ENCODE results near the gene ITFG2. TPM values are rescaled to one million over a fixed set of nuclear protein-coding genes. Genes with fewer than 3 reads are reported as not detected.

The ITFG2 gene
- total RNA-seq, 2 experiments from 2014 or later: 42.0 to 55.2 TPM

DNA sequence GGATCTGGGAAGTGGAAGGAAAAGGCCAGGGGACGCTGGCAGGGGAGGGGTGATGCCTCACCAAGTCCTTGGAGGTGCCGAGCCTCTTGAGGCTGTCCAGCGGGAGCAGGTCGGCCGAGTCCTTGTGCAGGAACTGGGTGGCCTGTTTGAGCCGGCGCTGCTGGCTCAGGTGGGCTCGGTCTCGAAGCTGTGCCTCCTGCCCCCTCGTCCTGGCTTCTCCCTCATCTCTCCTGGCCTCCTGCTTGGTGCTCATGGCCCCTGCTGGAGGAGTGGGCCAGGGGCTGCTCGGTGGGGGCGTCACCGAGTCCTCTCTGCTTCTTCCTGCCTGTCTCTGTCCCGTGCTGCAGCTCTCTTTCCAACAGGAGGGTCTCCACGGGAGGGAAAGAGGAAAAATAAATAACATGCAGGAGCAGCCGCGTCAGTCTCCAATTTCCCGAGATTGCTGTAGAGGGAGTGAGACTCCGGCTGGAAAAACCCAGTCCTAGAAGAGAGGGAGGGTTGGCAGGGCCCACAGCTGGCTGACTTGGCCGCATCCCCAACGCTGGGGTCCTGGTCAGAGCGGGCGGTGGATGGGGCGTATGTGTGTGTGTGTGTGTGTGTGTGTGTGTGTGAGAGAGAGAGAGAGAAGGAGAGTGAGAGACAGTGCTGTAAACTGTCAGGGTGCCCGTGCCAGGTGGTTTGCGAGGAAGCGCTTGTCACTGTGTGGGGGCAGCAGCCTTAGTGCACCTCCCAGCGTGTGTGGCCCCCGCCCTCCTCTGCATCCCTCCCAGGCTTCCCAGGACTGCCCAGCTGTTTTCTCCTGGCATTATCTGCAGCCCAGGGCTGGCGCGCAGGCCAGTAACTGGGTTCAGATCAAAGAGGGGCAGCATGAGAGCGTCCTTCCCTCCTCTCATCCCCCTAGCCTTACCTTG lies 22.4 kb downstream of the ITFG2 start, which contains the start of gene NRIP2:
NRIP2 (minus strand) TSS at position 455 of the 911 bp plus-strand sequence; CDS start at position 403, 52 bp downstream.
- no TSS peak for BruUV-seq (replicated peaks)

GRCh38 chr12:2835691-2836403 lies 23.4 kb downstream of the ITFG2 start:
- BruUV-seq (replicated peaks): no TSS peak

More for the DNA sequence above, 22.4 kb downstream of the ITFG2 start, which contains the start of gene NRIP2:
- H4K20me1 ChIP-seq (ENCODE audit: insufficient read depth, low read length): no peaks in the 10 kb centered on the region
- H3K79me2 ChIP-seq (ENCODE audit: insufficient read depth, low read depth, low read length): no peaks in the 10 kb centered on the region
- H2AFZ ChIP-seq (ENCODE audit: low read length): no peak within 1 kb of the TSS
- CTCF ChIA-PET (ENCODE audit: unreplicated experiment): interaction anchor here (0.5 kb wide), 1 partner anchor 36 kb away, joined by 3 read pairs; no protein-coding TSS in a partner anchor
- H3K4me3 ChIP-seq (ENCODE audit: low read depth, low read length, poor library complexity, severe bottlenecking): no peak within 1 kb of the TSS
- peaks cover 8% of the 10 kb centered on the region for H3K4me1 ChIP-seq (ENCODE audit: insufficient read depth, low read length, poor library complexity, severe bottlenecking)
- H3K9me2 ChIP-seq (ENCODE audit: insufficient read depth, low read length): no peaks in the 10 kb centered on the region
- H3K9me3 ChIP-seq (ENCODE audit: low read length): no peaks in the 10 kb centered on the region
- no peak for TF ChIP-seq EZH2phosphoT487 (IDR thresholded peaks at IDR 0.05; ENCODE audit: borderline replicate concordance, low read depth, low read length)
- TF ChIP-seq, protein P1, sequence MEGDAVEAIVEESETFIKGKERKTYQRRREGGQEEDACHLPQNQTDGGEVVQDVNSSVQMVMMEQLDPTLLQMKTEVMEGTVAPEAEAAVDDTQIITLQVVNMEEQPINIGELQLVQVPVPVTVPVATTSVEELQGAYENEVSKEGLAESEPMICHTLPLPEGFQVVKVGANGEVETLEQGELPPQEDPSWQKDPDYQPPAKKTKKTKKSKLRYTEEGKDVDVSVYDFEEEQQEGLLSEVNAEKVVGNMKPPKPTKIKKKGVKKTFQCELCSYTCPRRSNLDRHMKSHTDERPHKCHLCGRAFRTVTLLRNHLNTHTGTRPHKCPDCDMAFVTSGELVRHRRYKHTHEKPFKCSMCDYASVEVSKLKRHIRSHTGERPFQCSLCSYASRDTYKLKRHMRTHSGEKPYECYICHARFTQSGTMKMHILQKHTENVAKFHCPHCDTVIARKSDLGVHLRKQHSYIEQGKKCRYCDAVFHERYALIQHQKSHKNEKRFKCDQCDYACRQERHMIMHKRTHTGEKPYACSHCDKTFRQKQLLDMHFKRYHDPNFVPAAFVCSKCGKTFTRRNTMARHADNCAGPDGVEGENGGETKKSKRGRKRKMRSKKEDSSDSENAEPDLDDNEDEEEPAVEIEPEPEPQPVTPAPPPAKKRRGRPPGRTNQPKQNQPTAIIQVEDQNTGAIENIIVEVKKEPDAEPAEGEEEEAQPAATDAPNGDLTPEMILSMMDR (conservative IDR thresholded peaks at IDR 0.05; ENCODE audit: low read length): no peak
- POLR2A ChIA-PET: interaction anchor here (0.5 to 0.6 kb wide), 2 partner anchors 36 to 51 kb away, joined by 3 read pairs; no protein-coding TSS in a partner anchor
- no peak within 1 kb of the TSS for H3K4me2 ChIP-seq (ENCODE audit: low read length)
- intact Hi-C loops (cut with micrococcal nuclease; ENCODE audit: unreplicated experiment): no loop called here
- DNase-seq (ENCODE audit: low spot score): no peak
- H3K36me3 ChIP-seq (ENCODE audit: insufficient read depth, low read length): peaks cover 42% of the 10 kb centered on the region
- H3K27ac ChIP-seq (ENCODE audit: low read depth, low read length, poor library complexity, severe bottlenecking): no peak within 1 kb of the TSS

More at GRCh38 chr12:2835691-2836403, 23.4 kb downstream of the ITFG2 start:
- no peaks in the 10 kb centered on the region for H3K9me2 ChIP-seq (ENCODE audit: insufficient read depth, low read length)
- H3K4me3 ChIP-seq (ENCODE audit: low read depth, low read length, poor library complexity, severe bottlenecking): no peak overlapping the region
- H3K4me2 ChIP-seq (ENCODE audit: low read length): no peak overlapping the region
- H3K79me2 ChIP-seq (ENCODE audit: insufficient read depth, low read depth, low read length): no peaks in the 10 kb centered on the region
- H3K27ac ChIP-seq (ENCODE audit: low read depth, low read length, poor library complexity, severe bottlenecking): no peak overlapping the region
- DNase-seq (ENCODE audit: low spot score): no peak
- TF ChIP-seq, protein P1 (conservative IDR thresholded peaks at IDR 0.05; ENCODE audit: low read length): no peak
- no peak for TF ChIP-seq EZH2phosphoT487 (IDR thresholded peaks at IDR 0.05; ENCODE audit: borderline replicate concordance, low read depth, low read length)
- CTCF ChIA-PET (ENCODE audit: unreplicated experiment): interaction anchor here (0.5 kb wide), 1 partner anchor 37 kb away, joined by 3 read pairs; no protein-coding TSS in a partner anchor
- H4K20me1 ChIP-seq (ENCODE audit: insufficient read depth, low read length): no peaks in the 10 kb centered on the region
- no peak overlapping the region for H2AFZ ChIP-seq (ENCODE audit: low read length)
- intact Hi-C loops (cut with micrococcal nuclease; ENCODE audit: unreplicated experiment): no loop called here
- H3K4me1 ChIP-seq (ENCODE audit: insufficient read depth, low read length, poor library complexity, severe bottlenecking): peaks cover 8% of the 10 kb centered on the region
- POLR2A ChIA-PET: no interaction called here
- no peaks in the 10 kb centered on the region for H3K9me3 ChIP-seq (ENCODE audit: low read length)
- H3K36me3 ChIP-seq (ENCODE audit: insufficient read depth, low read length): peaks cover 36% of the 10 kb centered on the region

Data from OCI-LY7 (cell line).